KOPT-K1 (cell line): ENCODE data around the gene CCDC146.

Source experiments
- H3K27ac ChIP-seq: fragments of 200-600 bp; sonication (generic); 2 replicates; pipeline ENCODE4 v1.5.1; 2016; ENCODE audit warnings: antibody characterized with exemption, mild to moderate bottlenecking, low read depth, low read length; ENCODE audit not compliant: poor library complexity, severe bottlenecking
- H3K36me3 ChIP-seq: fragments of 200-600 bp; sonication (generic); 2 replicates; pipeline ENCODE4 v1.5.1; 2017; ENCODE audit warnings: antibody characterized with exemption, mild to moderate bottlenecking, low read length, moderate library complexity; ENCODE audit not compliant: insufficient read depth
- H3K9me3 ChIP-seq: fragments of 200-600 bp; sonication (generic); 2 replicates; pipeline ENCODE4 v1.5.1; 2017; ENCODE audit warnings: antibody characterized with exemption, low read length, mild to moderate bottlenecking; ENCODE audit not compliant: insufficient read depth, poor library complexity, severe bottlenecking

Gene CCDC146

GRCh38 chr7:77306231-77307067 lies 184.0 kb downstream of the CCDC146 start:
- Histone ChIP-seq H3K36me3 (no peaks in the 10 kb centered on the region), H3K27ac (no peak overlapping the region), H3K9me3 (no peaks in the 10 kb centered on the region)

GRCh38 chr7:77308792-77309191 lies 186.4 kb downstream of the CCDC146 start:
- H3K9me3 ChIP-seq, result no peaks in the 10 kb centered on the region
- H3K36me3 ChIP-seq, result no peaks in the 10 kb centered on the region
- H3K27ac ChIP-seq, result no peak overlapping the region

- Histone ChIP-seq H3K9me3 (no peaks in the 10 kb centered on the region), H3K36me3 (no peaks in the 10 kb centered on the region), H3K27ac (no peak overlapping the region)
Measured at GRCh38 chr7:77309714-77310220, 187.4 kb downstream of the CCDC146 start.

DNA sequence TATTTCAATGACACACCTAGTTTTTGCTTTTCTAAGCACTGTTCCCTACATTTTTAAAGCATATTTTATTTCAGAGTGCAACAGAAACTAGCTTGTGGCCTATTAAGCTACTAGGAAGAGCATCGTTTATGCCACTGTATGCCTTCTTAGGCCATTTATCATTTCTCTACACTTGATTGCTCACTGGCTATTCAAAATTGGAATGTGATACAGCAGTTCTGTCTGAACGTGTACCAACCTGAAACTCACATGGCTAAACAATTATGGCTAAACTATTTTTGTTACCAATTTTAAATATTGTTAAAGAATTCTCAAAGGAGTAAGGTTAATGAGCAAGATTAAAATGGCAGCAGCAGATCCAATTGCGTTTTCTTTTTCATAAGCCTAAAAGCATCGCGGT lies 188.6 kb downstream of the CCDC146 start:
- H3K27ac ChIP-seq, result no peak overlapping the region
- no peaks in the 10 kb centered on the region for H3K9me3 ChIP-seq
- H3K36me3 ChIP-seq, result no peaks in the 10 kb centered on the region

- Histone ChIP-seq H3K36me3 (no peaks in the 10 kb centered on the region), H3K27ac (no peak overlapping the region)
Measured at GRCh38 chr7:77313085-77313484, 190.7 kb downstream of the CCDC146 start.

DNA sequence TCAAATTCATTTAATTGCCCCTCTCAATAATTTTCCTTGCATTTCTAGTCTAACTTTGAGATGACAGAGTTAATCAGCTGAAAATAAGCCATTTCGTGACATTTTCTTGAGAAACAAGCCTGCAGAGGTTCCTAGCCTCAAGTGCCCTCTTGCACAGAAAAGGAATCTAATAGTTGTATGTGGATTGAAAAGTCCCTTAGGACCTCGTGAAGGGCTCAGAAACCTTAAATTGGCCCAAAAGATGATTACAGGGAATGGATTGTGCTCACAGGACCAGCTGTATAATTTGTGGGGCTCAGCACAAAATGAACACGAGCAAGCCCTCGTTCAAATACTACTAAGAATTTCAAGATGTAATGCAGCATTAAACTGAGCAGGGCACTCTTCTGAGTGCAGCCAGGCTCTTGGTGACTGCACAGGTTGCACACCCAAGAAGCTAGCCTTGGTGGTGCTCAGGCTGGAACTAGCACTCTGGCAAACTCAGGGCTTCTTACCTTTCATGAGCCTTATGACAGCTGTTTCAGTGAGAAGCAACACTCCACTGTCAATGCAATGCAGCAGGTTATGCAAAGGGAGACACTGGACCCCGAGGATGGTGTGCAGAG lies 191.6 kb downstream of the CCDC146 start:
- Histone ChIP-seq H3K9me3 (no peaks in the 10 kb centered on the region), H3K36me3 (no peaks in the 10 kb centered on the region), H3K27ac (no peak overlapping the region)

More at GRCh38 chr7:77313085-77313484, 190.7 kb downstream of the CCDC146 start:
- no peaks in the 10 kb centered on the region for H3K9me3 ChIP-seq

- no peaks in the 10 kb centered on the region for H3K36me3 ChIP-seq
- no peak overlapping the region for H3K27ac ChIP-seq
- no peaks in the 10 kb centered on the region for H3K9me3 ChIP-seq
Measured at GRCh38 chr7:77315182-77315591, 192.8 kb downstream of the CCDC146 start.

GRCh38 chr7:77316219-77316978 lies 194.0 kb downstream of the CCDC146 start:
- Histone ChIP-seq H3K27ac (no peak overlapping the region), H3K9me3 (no peaks in the 10 kb centered on the region), H3K36me3 (no peaks in the 10 kb centered on the region)

DNA sequence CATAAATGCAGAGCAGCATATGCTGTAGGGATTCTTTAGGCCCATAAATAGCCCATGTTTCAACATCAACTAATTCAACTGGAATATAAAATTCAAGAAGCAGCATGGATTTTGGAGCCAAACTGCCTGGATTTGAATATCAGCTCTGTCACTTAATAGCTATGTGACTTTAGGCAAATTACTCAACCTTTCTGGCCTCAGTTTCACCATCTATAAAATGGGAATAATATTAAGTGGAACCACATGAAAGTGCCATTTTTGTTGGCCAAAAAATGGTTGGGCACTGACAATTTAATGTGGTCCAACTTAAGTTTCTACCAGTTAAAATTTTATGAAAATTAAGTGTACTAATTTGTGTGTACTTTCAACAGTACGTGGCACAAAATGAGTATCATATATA lies 195.6 kb downstream of the CCDC146 start:
- Histone ChIP-seq H3K27ac (no peak overlapping the region), H3K9me3 (no peaks in the 10 kb centered on the region), H3K36me3 (no peaks in the 10 kb centered on the region)

DNA sequence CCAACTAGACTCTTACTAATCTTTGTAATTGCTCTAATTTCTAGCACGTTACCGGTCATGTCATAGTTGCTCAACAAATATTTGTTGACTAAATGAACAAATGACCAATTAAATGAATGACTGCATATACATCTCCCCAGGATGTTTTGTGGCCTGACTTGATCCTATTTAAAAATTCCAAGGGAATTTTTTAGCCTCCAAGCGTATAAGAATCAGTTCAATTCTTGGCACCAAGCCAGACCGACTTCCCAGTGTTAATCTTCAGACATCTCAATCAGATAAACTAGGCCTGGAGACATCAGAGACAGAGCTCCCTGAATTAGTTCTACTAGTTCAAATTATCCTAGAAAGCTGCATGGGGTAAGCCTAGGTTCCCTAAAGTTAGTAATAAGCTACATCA lies 197.7 kb downstream of the CCDC146 start:
- no peaks in the 10 kb centered on the region for H3K9me3 ChIP-seq
- H3K27ac ChIP-seq, result no peak overlapping the region
- no peaks in the 10 kb centered on the region for H3K36me3 ChIP-seq

- H3K36me3 ChIP-seq, result no peaks in the 10 kb centered on the region
- H3K27ac ChIP-seq, result no peak overlapping the region
- H3K9me3 ChIP-seq, result no peaks in the 10 kb centered on the region
Measured at GRCh38 chr7:77320714-77321113, 198.3 kb downstream of the CCDC146 start.

DNA sequence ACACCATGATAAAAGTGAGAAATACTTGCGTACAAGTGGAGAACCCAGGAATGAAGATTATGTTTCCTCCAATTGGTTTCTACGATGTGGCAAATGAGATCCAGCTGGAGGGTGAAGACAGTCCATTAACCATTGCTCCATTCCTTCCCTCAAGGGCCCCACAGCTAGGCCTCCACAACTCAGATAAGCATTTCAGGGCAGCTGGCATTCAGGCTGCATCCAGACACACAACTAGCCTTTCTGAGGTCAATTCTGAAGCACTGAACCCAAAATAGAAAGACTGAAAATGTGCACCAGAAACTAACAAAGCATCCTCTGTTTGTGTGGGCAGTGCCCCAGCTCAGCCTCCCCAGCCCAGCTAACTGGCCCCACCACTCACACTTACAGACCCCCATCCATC lies 198.9 kb downstream of the CCDC146 start:
- Histone ChIP-seq H3K36me3 (no peaks in the 10 kb centered on the region), H3K9me3 (no peaks in the 10 kb centered on the region)

GRCh38 chr7:77326131-77326530 lies 203.7 kb downstream of the CCDC146 start:
- Histone ChIP-seq H3K36me3 (no peaks in the 10 kb centered on the region), H3K27ac (no peak overlapping the region), H3K9me3 (no peaks in the 10 kb centered on the region)

More for the DNA sequence above, 198.9 kb downstream of the CCDC146 start:
- H3K27ac ChIP-seq, result no peak overlapping the region

- Histone ChIP-seq H3K36me3 (no peaks in the 10 kb centered on the region), H3K9me3 (no peaks in the 10 kb centered on the region), H3K27ac (no peak overlapping the region)
Measured at GRCh38 chr7:77327067-77327931, 204.9 kb downstream of the CCDC146 start.
